ENCODE data around the gene GRK3.

DNA sequence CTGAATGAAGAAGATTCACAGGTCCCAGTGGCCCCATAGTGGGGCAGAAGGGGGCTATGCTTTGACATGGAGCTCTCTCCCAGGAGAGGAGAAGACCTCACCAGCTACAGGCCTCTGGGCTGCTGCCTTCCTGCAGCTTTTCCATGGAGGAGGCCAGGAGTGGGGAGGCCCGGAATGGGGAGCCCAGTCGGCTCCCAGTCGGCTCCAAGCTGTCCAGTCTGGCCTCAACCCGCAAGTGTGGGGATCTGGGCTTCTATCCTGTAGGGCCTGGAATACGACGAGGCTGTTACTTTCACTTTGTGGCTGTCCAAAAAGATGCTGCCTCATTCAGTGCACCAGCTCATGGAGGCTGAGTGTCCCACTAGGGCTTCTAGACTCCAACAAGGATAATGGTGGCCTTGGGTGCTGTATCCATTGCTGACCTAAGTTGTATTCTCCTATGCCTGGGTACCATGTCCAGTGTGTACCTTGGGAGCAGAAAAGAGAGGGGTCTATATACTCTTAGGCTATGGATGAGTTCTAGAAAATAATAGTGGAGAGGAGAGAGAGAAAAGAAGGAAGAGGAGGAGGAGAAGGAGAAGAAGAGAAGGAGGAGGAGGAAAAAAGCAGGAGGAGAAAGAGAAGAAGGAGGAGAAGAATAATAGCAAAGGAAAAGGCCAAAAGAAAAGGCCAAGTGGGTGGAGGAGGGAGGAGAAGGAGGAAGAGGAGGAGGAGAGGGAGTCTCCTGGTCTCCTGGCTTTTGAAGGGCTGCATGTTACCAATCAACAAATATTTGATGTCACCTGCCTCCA lies 178.6 kb downstream of the GRK3 start:
- TF ChIP-seq POLR2A (IDR thresholded peaks at IDR 0.05; ENCODE audit: extremely low read depth, insufficient read length) (no peak), CTCF (IDR thresholded peaks at IDR 0.05; ENCODE audit: low read depth, low read length) (no peak), MAX (IDR thresholded peaks at IDR 0.05; ENCODE audit: low read depth, low read length) (no peak), MYC (IDR thresholded peaks at IDR 0.05; ENCODE audit: low read depth, low read length) (no peak)
